Common myeloid progenitor, CD34-positive (primary cell): ENCODE data around the gene CDH22. TPM values are rescaled to one million over a fixed set of nuclear protein-coding genes. Genes with fewer than 3 reads are reported as not detected.

Experiments used
- CTCF ChIA-PET: fragments of 350-600 bp; sonication (Branson Sonifier 250); formaldehyde crosslinking; loops from one replicate; lab custom pipeline; 2021; ENCODE audit warnings: antibody characterized with exemption; lab: Charles Lee
- POLR2A ChIA-PET: fragments of 350-600 bp; sonication (Branson Sonifier 250); formaldehyde crosslinking; loops from one replicate; lab custom pipeline; 2021; ENCODE audit warnings: antibody characterized with exemption; lab: Charles Lee
- DNase-seq, 3 donors: peaks; one replicate each; pipeline versions ENCODE4 v3.0.0 to v3.0.0-alpha.2; 2013
- H3K27ac ChIP-seq, 2 experiments: 1 replicate in 1 of 2; 2 replicates in 1 of 2; pipeline ENCODE4 v1.7.0; 2013; ENCODE audit warnings: inconsistent platforms in 2 of 2, low read length in 2 of 2, mild to moderate bottlenecking in 2 of 2, low read depth in 1 of 2, moderate library complexity in 1 of 2; ENCODE audit not compliant: severe bottlenecking in 2 of 2, insufficient read depth in 1 of 2, poor library complexity in 1 of 2
- H3K27me3 ChIP-seq, 5 experiments: replicated peaks in 2 of 5; 1 replicate in 3 of 5; 2 replicates in 2 of 5; pipeline versions ENCODE4 v1.6.1 to v1.7.0; 2013; ENCODE audit warnings: low read length in 4 of 5, mild to moderate bottlenecking in 2 of 5, moderate library complexity in 2 of 5, inconsistent platforms in 1 of 5; ENCODE audit not compliant: insufficient read depth in 5 of 5, control insufficient read depth in 4 of 5
- H3K36me3 ChIP-seq, 4 experiments: 1 replicate in 2 of 4; 2 replicates in 2 of 4; pipeline versions ENCODE4 v1.6.1 to v1.7.0; 2013; ENCODE audit warnings: low read length in 3 of 4, control low read depth in 1 of 4, mild to moderate bottlenecking in 1 of 4; ENCODE audit not compliant: control insufficient read depth in 4 of 4, insufficient read depth in 4 of 4
- H3K4me1 ChIP-seq, 4 experiments: 1 replicate in 3 of 4; 2 replicates in 1 of 4; pipeline versions ENCODE4 v1.6.1 to v1.7.1; 2013; ENCODE audit warnings: low read length in 3 of 4, mild to moderate bottlenecking in 3 of 4, control low read depth in 1 of 4, inconsistent platforms in 1 of 4, moderate library complexity in 1 of 4; ENCODE audit not compliant: control insufficient read depth in 4 of 4, insufficient read depth in 4 of 4; ENCODE audit errors: control extremely low read depth in 1 of 4
- H3K4me3 ChIP-seq, 7 experiments: 1 replicate in 4 of 7; 2 replicates in 3 of 7; pipeline versions ENCODE4 v1.5.1 to v1.7.0; 2013; ENCODE audit warnings: mild to moderate bottlenecking in 7 of 7, low read length in 6 of 7, moderate library complexity in 6 of 7, inconsistent platforms in 2 of 7, low read depth in 2 of 7, control low read depth in 1 of 7; ENCODE audit not compliant: insufficient read depth in 4 of 7, control insufficient read depth in 1 of 7; ENCODE audit errors: extremely low read depth in 1 of 7
- H3K9me3 ChIP-seq, 5 experiments: 1 replicate in 4 of 5; 2 replicates in 1 of 5; pipeline versions ENCODE4 v1.6.1 to v1.7.1; 2013; ENCODE audit warnings: low read length in 4 of 5, mild to moderate bottlenecking in 2 of 5, inconsistent platforms in 1 of 5, low read depth in 1 of 5, moderate library complexity in 1 of 5; ENCODE audit not compliant: control insufficient read depth in 4 of 5, insufficient read depth in 2 of 5; ENCODE audit errors: control extremely low read depth in 1 of 5
- WGBS: methylation state at CpG from one replicate; pipeline ENCODE4 v1.1.5; 2013; ENCODE audit not compliant: insufficient coverage; 5-methylcytosine and 5-hydroxymethylcytosine counted together
- polyA plus RNA-seq: library from polyadenylated mRNA; unstranded; fragments of 120-200 nt; gene quantifications from one replicate; pipeline ENCODE4 v1.2.1, GENCODE V29; 2013

The CDH22 gene
- not detected for polyA plus RNA-seq

GRCh38 chr20:46308258-46309157 lies at the start of gene CDH22:
CDH22 (minus strand) TSS chr20:46308498; CDS start chr20:46251294, 57,204 bp downstream.
- H3K27ac ChIP-seq: no peak within 1 kb of the TSS
- H3K27me3 ChIP-seq: peaks cover 21 to 83% (median 39%) of the 10 kb centered on the region in 5 experiments
- H3K9me3 ChIP-seq: no peaks in the 10 kb centered on the region
- ChIA-PET POLR2A (no interaction called here), CTCF (interaction anchor here (1.0 to 1.2 kb wide), 2 partner anchors 24 to 94 kb away, joined by 3 read pairs; no protein-coding TSS in a partner anchor)
- peak within 1 kb of the TSS; percentile 16 to 67 (median 47) for H3K4me3 ChIP-seq
- peak; percentile 59 to 70 (median 68) for DNase-seq
- WGBS: 2% methylated on average over 48 of the region's 74 CpGs
- peaks cover 0 to 32% (median 22%) of the 10 kb centered on the region in 4 experiments for H3K4me1 ChIP-seq
- H3K36me3 ChIP-seq: no peaks in the 10 kb centered on the region

- CTCF ChIA-PET: interaction anchor here (0.8 to 2.1 kb wide), 3 partner anchors 9 to 55 kb away, joined by 3 to 5 read pairs (median 4); no protein-coding TSS in a partner anchor
- Histone ChIP-seq H3K27me3 (no peaks in the 10 kb centered on the region), H3K4me3 (peak overlapping the region in 1 of 7 experiments; percentile 5), H3K27ac (no peak overlapping the region), H3K4me1 (peaks cover 9 to 57% (median 40%) of the 10 kb centered on the region in 4 experiments), H3K9me3 (no peaks in the 10 kb centered on the region), H3K36me3 (peaks cover 4 to 52% (median 28%) of the 10 kb centered on the region in 4 experiments)
- peak in 2 of 3 donors; percentile 40 to 50 for DNase-seq
- 8% methylated on average over 9 of the region's 13 CpGs for WGBS
- POLR2A ChIA-PET: interaction anchor here (0.8 kb wide), 1 partner anchor 8 kb away, joined by 3 read pairs; no protein-coding TSS in a partner anchor
Measured at GRCh38 chr20:46357030-46357514, 48.8 kb upstream of the CDH22 start.

- Histone ChIP-seq H3K36me3 (peaks cover 4 to 55% (median 31%) of the 10 kb centered on the region in 4 experiments), H3K9me3 (no peaks in the 10 kb centered on the region), H3K4me3 (no peak overlapping the region), H3K27ac (no peak overlapping the region), H3K4me1 (peaks cover 5 to 50% (median 35%) of the 10 kb centered on the region in 4 experiments), H3K27me3 (no peaks in the 10 kb centered on the region)
- DNase-seq: no peak
- POLR2A ChIA-PET: interaction anchor here (0.8 kb wide), 1 partner anchor 8 kb away, joined by 3 read pairs; no protein-coding TSS in a partner anchor
- 87% methylated on average over 21 of the region's 23 CpGs for WGBS
- CTCF ChIA-PET: interaction anchor here (0.8 to 2.1 kb wide), 3 partner anchors 8 to 226 kb away, joined by 3 to 5 read pairs (median 3); no protein-coding TSS in a partner anchor
Measured at GRCh38 chr20:46356195-46357029, 48.1 kb upstream of the CDH22 start.

GRCh38 chr20:46355778-46356177 lies 47.5 kb upstream of the CDH22 start:
- H3K4me3 ChIP-seq: no peak overlapping the region
- WGBS: 97% methylated on average over 7 of the region's 7 CpGs
- H3K36me3 ChIP-seq: peaks cover 4 to 54% (median 34%) of the 10 kb centered on the region in 4 experiments
- no peaks in the 10 kb centered on the region for H3K9me3 ChIP-seq
- H3K27me3 ChIP-seq: no peaks in the 10 kb centered on the region
- ChIA-PET CTCF (interaction anchor here (0.9 kb wide), 2 partner anchors 51 to 226 kb away, joined by 3 read pairs; no protein-coding TSS in a partner anchor), POLR2A (no interaction called here)
- no peak overlapping the region for H3K27ac ChIP-seq
- peaks cover 5 to 44% (median 36%) of the 10 kb centered on the region in 4 experiments for H3K4me1 ChIP-seq
- no peak for DNase-seq

- peaks cover 5 to 47% (median 40%) of the 10 kb centered on the region in 4 experiments for H3K4me1 ChIP-seq
- no peak for DNase-seq
- H3K4me3 ChIP-seq: no peak overlapping the region
- WGBS: 98% methylated on average over 14 of the region's 20 CpGs
- H3K27ac ChIP-seq: no peak overlapping the region
- POLR2A ChIA-PET: no interaction called here
- no peaks in the 10 kb centered on the region for H3K9me3 ChIP-seq
- H3K27me3 ChIP-seq: no peaks in the 10 kb centered on the region
- CTCF ChIA-PET: interaction anchor here (0.9 kb wide), 1 partner anchor 50 kb away, joined by 3 read pairs; no protein-coding TSS in a partner anchor
- H3K36me3 ChIP-seq: peaks cover 4 to 56% (median 37%) of the 10 kb centered on the region in 4 experiments
Measured at GRCh38 chr20:46354920-46355654, 46.8 kb upstream of the CDH22 start.

GRCh38 chr20:46354207-46354555 lies 45.9 kb upstream of the CDH22 start:
- H3K27ac ChIP-seq: no peak overlapping the region
- H3K9me3 ChIP-seq: no peaks in the 10 kb centered on the region
- no peaks in the 10 kb centered on the region for H3K27me3 ChIP-seq
- ChIA-PET POLR2A (no interaction called here), CTCF (no interaction called here)
- H3K36me3 ChIP-seq: peaks cover 7 to 57% (median 39%) of the 10 kb centered on the region in 4 experiments
- no peak overlapping the region for H3K4me3 ChIP-seq
- 89% methylated on average over 3 of the region's 4 CpGs for WGBS
- H3K4me1 ChIP-seq: peaks cover 0 to 42% (median 36%) of the 10 kb centered on the region in 4 experiments
- no peak for DNase-seq
